ENCODE data around the gene GADD45B.

- TF ChIP-seq CTCF (IDR thresholded peaks at IDR 0.05), result no peak
- TF ChIP-seq POLR2A (IDR thresholded peaks at IDR 0.05), result no peak
Measured at GRCh38 chr19:2428756-2429711, 46.9 kb upstream of the GADD45B start.

All from Peyer's patch (tissue), 4 donors.